GM20000 (cell line): ENCODE results near the gene NFE2L2.

Experiments used
- DNase-seq: peaks from one replicate; pipeline ENCODE4 v3.0.0; 2012; ENCODE audit warnings: low spot score
- TF ChIP-seq, protein P1 (sequence below): IDR thresholded peaks from 2 replicates; pipeline ENCODE4 v1.5.1; 2012; ENCODE audit warnings: mild to moderate bottlenecking, control low read depth; ENCODE audit errors: extremely low read depth, missing control alignments

The NFE2L2 gene

GRCh38 chr2:177262958-177263450 lies 1.5 kb downstream of the NFE2L2 start:
- DNase-seq: no peak
- TF ChIP-seq, protein P1, sequence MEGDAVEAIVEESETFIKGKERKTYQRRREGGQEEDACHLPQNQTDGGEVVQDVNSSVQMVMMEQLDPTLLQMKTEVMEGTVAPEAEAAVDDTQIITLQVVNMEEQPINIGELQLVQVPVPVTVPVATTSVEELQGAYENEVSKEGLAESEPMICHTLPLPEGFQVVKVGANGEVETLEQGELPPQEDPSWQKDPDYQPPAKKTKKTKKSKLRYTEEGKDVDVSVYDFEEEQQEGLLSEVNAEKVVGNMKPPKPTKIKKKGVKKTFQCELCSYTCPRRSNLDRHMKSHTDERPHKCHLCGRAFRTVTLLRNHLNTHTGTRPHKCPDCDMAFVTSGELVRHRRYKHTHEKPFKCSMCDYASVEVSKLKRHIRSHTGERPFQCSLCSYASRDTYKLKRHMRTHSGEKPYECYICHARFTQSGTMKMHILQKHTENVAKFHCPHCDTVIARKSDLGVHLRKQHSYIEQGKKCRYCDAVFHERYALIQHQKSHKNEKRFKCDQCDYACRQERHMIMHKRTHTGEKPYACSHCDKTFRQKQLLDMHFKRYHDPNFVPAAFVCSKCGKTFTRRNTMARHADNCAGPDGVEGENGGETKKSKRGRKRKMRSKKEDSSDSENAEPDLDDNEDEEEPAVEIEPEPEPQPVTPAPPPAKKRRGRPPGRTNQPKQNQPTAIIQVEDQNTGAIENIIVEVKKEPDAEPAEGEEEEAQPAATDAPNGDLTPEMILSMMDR: no peak

GRCh38 chr2:177262092-177262491 lies 2.4 kb downstream of the NFE2L2 start:
- no peak for DNase-seq
- TF ChIP-seq, protein P1: no peak

DNA sequence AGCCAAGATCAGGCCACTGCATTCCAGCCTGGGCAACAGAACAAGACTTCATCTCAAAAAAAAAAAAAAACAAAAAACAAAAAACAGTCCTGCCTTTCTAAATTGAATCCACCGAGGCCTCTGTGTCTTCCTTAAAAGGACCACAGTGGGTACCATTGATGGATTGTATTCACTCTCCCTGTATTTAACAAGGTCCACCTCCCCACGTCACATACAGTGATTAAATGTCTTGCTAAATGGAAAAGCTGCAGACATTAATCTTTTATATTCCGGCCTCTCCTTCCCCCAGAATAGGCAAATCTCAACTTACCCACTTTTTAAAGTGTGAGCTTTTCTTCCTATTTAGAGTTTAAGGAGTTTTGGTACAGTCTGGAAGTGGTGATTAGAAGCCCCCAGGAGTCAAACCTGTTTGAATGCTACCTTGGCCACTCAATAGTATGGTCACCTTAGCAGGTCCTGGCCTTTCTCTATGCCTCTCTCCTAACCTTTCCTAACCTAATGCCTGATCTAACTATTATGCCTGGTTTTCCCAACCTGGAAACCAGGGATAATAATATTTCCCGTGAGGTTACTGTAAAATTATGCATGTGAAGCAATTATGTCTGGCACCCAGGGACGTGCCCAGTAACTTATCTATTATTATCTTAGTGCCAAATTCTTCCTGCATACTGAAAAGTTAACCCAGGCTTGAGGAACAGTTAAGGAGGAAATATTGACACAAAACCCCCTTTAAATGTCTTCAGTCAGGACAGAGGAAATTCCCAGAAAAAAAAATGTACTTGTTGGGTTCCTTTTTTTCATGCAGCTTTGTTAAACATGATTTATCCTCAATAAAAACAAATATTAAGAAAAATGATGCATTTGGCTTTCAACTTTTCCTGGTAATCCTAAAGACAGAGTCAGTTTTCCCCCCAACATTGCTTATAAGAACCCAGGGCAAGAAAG lies 3.1 kb downstream of the NFE2L2 start:
- TF ChIP-seq, protein P1: no peak

DNA sequence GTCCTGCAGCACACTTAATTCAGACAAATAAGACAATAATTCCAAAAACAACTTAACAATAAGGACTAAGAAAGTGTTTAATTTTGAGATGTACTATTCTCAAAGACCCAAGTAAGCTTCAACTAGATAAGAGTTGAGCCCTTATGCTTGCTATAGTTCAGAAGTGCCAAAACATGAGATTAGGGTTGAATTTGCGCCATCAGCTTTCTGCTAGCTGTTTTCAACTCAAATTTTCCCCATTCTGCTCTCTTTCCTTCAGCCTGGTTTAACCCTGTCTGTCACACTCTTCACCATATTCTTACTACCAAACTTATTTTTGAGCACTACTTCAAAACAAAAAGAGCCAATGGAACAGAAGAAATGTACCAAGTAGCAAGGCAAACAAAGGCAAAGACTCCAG lies 4.1 kb downstream of the NFE2L2 start:
- TF ChIP-seq, protein P1: no peak
- DNase-seq: no peak

More for the DNA sequence above, 3.1 kb downstream of the NFE2L2 start:
- DNase-seq: no peak

DNA sequence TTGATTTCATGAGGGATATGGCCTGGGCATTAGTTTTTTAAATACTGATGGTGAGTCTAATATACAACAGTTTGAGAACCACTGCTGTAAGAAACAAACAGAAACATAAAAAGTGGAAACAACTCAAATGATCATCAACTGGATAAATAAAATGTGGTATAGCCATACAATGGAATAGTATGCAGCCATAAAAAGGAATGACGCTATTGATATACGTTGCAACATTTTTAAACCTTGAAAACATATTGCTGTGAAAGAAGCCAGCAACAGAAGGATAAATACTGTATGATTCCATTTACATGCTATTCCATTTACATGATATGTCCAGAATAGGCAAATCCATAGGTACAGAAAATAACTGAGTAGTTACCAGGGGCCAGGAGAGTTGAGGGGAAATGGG lies 6.5 kb downstream of the NFE2L2 start:
- no peak for DNase-seq
- TF ChIP-seq, protein P1: no peak

GRCh38 chr2:177257471-177257870 lies 7.1 kb downstream of the NFE2L2 start:
- DNase-seq: no peak
- TF ChIP-seq, protein P1: no peak

GRCh38 chr2:177256695-177257094 lies 7.8 kb downstream of the NFE2L2 start:
- TF ChIP-seq, protein P1: no peak
- DNase-seq: no peak
